Aorta (tissue), 5 donors: ENCODE results near the gene LRSAM1. TPM values are rescaled to one million over a fixed set of nuclear protein-coding genes. Genes with fewer than 3 reads are reported as not detected.

Source experiments
- ATAC-seq: fragments of 200-7000 bp; cut with Tn5 transposase; one replicate; pipeline ENCODE4 v1.9.1; 2022; ENCODE audit warnings: moderate library complexity; ENCODE audit not compliant: low FRiP score
- DNase-seq, 2 donors: peaks; one replicate each; pipeline ENCODE4 v3.0.0-alpha.2; 2020
- H3K27ac ChIP-seq, 2 donors: one replicate each; pipeline ENCODE4 v1.5.1; 2013; ENCODE audit warnings: low read length in 2 of 2, mild to moderate bottlenecking in 2 of 2, moderate library complexity in 2 of 2, control low read depth in 1 of 2, inconsistent platforms in 1 of 2, low read depth in 1 of 2
- H3K27me3 ChIP-seq, 2 donors: one replicate each; pipeline ENCODE4 v1.6.1; 2013; ENCODE audit warnings: control low read depth in 1 of 2, low read length in 1 of 2, mild to moderate bottlenecking in 1 of 2, moderate library complexity in 1 of 2; ENCODE audit not compliant: insufficient read depth in 2 of 2, control insufficient read depth in 1 of 2
- H3K36me3 ChIP-seq, 2 donors: one replicate each; pipeline ENCODE4 v1.6.1; 2013; ENCODE audit warnings: control low read depth in 1 of 2, low read length in 1 of 2, mild to moderate bottlenecking in 1 of 2; ENCODE audit not compliant: insufficient read depth in 2 of 2, control insufficient read depth in 1 of 2
- H3K4me1 ChIP-seq, 2 donors: one replicate each; pipeline ENCODE4 v1.6.1; 2013; ENCODE audit warnings: low read length in 2 of 2, control low read depth in 1 of 2, mild to moderate bottlenecking in 1 of 2, moderate library complexity in 1 of 2; ENCODE audit not compliant: insufficient read depth in 2 of 2, control insufficient read depth in 1 of 2
- H3K4me3 ChIP-seq, 2 donors: one replicate each; pipeline ENCODE4 v1.5.1; 2013; ENCODE audit warnings: low read length in 2 of 2, control low read depth in 1 of 2, mild to moderate bottlenecking in 1 of 2
- H3K9me3 ChIP-seq: one replicate; pipeline ENCODE4 v1.6.1; 2013; ENCODE audit warnings: mild to moderate bottlenecking, low read length; ENCODE audit not compliant: control insufficient read depth
- WGBS, 2 donors: extraction: QIAGEN DNeasy Blood & Tissue Kit; methylation state at CpG; one replicate each; pipeline ENCODE4 v1.1.7; 2013; 5-methylcytosine and 5-hydroxymethylcytosine counted together
- intact Hi-C, 2 donors: fragments of 100-400 bp; cut with DNase I; formaldehyde crosslinking; loops; one replicate each; pipeline versions ENCODE4 v1.14.2 to v1.15.0; 2022
- polyA plus RNA-seq, 2 donors: library from polyadenylated mRNA; stranded (reverse); fragments of 200-250 nt; gene quantifications; one replicate each; pipeline ENCODE4 v1.2.3, GENCODE V29; 2013
- total RNA-seq, 2 donors: library from RNA; stranded (reverse); fragmentation: NEBNext Ultra II Directional; extraction: Animal tissue kit (Norgen Biotek cat#: 25700); gene quantifications; one replicate each; pipeline ENCODE4 v1.2.1, GENCODE V29; 2021
- donor health status: healthy with polysubstance abuse.
- donor health status: Bipolar disorder and iron deficiency.
- donor health status: DM: no; HTN: no; CAD: no.
- donor health status: DM: no; HTN: no; CAD: no.
- donor health status: DM: yes; HTN: yes; CAD: no.

LRSAM1 gene
- total and polyA plus RNA-seq, 4 donors = 9.3 to 38.8 (median 22.0) TPM

DNA sequence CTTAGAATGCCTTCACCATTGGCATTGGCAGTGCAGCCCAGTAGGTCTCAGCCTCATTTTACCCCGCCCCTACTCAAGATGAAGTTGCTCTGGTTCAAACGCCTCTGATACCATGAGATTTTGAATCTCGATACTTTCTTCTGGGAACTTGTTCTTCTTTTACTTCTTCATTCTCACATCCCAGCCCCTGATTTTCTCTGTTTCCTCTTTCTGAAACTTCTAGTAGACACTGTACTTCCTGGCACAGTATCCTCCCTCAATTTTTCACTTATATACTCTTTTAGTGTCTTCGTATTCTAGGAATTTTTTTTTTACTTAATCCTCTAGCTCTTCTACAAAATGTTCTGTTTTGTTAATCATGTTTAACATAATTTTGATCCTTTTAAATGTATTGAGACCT lies 40.2 kb upstream of the LRSAM1 start:
- Histone ChIP-seq H3K27me3 (no peaks in the 10 kb centered on the region), H3K4me3 (no peak overlapping the region), H3K36me3 (no peaks in the 10 kb centered on the region), H3K4me1 (no peaks in the 10 kb centered on the region), H3K9me3 (no peaks in the 10 kb centered on the region), H3K27ac (no peak overlapping the region)
- ATAC-seq (no peak), DNase-seq (no peak)
- 89 to 96% methylated on average over 4 of the region's 4 CpGs for WGBS, 2 donors
- intact Hi-C loops = no loop called here

DNA sequence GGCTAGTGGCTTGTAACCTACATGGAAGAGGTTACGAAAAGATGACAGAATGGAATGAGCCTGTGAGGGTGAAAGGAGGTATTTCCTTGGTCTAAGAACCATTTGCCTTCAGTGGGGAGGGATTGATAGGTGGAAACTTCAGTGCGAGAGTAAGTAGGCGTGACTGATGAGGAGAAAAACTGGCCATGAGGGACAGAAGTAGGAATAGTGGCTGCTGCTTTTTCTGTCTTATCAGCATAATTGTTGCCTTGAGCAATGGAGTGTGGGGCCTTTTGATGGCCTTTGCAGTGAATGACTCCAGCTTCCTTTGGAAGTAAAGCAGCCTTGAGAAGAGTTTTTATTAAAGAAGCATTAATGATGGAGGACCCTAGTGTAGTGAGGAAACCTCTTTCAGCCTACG lies 36.2 kb upstream of the LRSAM1 start:
- WGBS, 2 donors = 89 to 91% methylated on average over 4 of the region's 4 CpGs
- no peaks in the 10 kb centered on the region for H3K4me1 ChIP-seq
- ATAC-seq (no peak), DNase-seq (no peak)
- H3K36me3 ChIP-seq = no peaks in the 10 kb centered on the region
- H3K4me3 ChIP-seq = no peak overlapping the region
- no peaks in the 10 kb centered on the region for H3K27me3 ChIP-seq
- intact Hi-C loops = no loop called here
- no peak overlapping the region for H3K27ac ChIP-seq
- H3K9me3 ChIP-seq = no peaks in the 10 kb centered on the region

GRCh38 chr9:127415657-127416056 lies 35.7 kb upstream of the LRSAM1 start:
- DNase-seq (no peak), ATAC-seq (no peak)
- no peaks in the 10 kb centered on the region for H3K27me3 ChIP-seq
- H3K36me3 ChIP-seq = no peaks in the 10 kb centered on the region
- WGBS, 2 donors = 73 to 83% methylated on average over 1 of the region's 1 CpG
- intact Hi-C loops = no loop called here
- no peak overlapping the region for H3K27ac ChIP-seq
- H3K9me3 ChIP-seq = no peaks in the 10 kb centered on the region
- no peaks in the 10 kb centered on the region for H3K4me1 ChIP-seq
- H3K4me3 ChIP-seq = no peak overlapping the region

DNA sequence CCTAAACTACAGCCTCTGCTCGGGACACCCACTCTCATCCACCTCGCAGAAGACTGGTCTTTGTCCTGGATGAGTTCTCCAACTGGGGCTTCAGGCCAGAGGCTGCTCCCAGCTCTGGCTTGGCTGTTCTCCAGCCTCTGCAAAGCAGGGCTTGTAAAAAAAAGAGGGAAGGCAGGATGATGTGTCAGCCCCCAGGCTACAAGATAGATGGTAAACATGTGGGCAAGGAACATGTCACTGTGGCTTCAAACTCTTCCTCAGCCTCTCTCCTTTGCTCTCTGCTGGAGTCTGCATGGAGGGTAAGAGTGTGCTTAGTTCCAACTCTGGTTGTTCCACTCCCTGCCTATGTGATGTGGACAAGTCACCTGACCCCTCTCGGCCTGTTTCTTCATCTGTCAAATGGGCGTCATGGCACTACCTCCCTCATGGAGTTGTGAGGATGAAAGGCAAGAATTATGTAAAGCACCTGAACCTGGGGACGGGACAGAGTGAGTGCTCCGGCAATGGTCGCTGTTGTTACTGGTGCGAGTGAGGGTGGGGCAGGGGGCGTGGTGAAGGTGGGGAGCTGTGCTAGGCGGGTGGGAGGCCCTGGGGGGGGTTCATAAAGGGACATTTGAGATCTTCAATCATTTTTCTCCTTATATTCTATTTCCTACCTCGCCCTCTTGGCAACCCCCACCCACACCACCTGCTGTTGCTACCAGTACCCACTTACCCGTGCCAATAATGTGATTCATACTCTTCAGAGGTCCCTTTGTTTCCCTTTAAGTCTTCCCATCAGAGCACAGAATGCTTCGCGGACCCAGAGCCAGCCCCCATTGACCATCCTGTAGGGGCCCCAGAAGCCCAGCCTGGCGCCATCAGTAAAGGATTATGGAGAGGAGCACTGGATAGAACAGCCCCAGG lies 33.9 kb upstream of the LRSAM1 start:
- intact Hi-C loops = no loop called here
- no peaks in the 10 kb centered on the region for H3K36me3 ChIP-seq
- no peaks in the 10 kb centered on the region for H3K27me3 ChIP-seq
- no peak for DNase-seq
- H3K27ac ChIP-seq = no peak overlapping the region
- peak; percentile 17 for ATAC-seq
- no peak overlapping the region for H3K4me3 ChIP-seq
- H3K9me3 ChIP-seq = no peaks in the 10 kb centered on the region
- WGBS, 2 donors = 75 to 83% methylated on average over 15 of the region's 15 CpGs
- H3K4me1 ChIP-seq = no peaks in the 10 kb centered on the region

- Histone ChIP-seq H3K27me3 (no peaks in the 10 kb centered on the region), H3K36me3 (no peaks in the 10 kb centered on the region), H3K4me1 (no peaks in the 10 kb centered on the region), H3K9me3 (no peaks in the 10 kb centered on the region), H3K27ac (no peak overlapping the region), H3K4me3 (no peak overlapping the region)
- 66 to 70% methylated on average over 12 of the region's 12 CpGs for WGBS, 2 donors
- intact Hi-C loops = no loop called here
- ATAC-seq (no peak), DNase-seq (no peak)
These were observed 33.3 kb upstream of the LRSAM1 start for GRCh38 chr9:127418037-127418471.

DNA sequence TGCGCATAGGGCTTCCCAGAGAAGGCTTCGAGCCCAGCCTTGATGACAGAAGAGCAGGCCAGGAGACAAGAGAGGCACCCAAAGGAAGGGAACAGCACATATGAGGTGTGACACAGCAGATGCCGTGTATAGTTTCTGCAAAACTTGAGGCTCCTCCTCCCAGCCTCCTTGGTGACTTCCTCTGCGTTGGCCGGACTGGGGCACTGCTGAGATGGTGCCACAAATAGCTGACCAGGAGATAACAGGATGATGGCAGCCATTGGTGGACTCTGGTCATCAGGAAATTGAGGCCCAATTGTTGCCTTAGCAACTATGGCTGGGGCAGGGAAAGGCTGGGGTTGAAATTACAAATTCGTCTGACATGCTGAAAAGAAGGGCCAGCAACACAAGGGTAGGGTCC lies 32.0 kb upstream of the LRSAM1 start:
- Histone ChIP-seq H3K4me1 (no peaks in the 10 kb centered on the region), H3K27ac (no peak overlapping the region), H3K36me3 (no peaks in the 10 kb centered on the region), H3K4me3 (no peak overlapping the region), H3K9me3 (no peaks in the 10 kb centered on the region), H3K27me3 (no peaks in the 10 kb centered on the region)
- WGBS, 2 donors = 79 to 82% methylated on average over 6 of the region's 6 CpGs
- intact Hi-C loops = no loop called here
- DNase-seq (no peak), ATAC-seq (no peak)

DNA sequence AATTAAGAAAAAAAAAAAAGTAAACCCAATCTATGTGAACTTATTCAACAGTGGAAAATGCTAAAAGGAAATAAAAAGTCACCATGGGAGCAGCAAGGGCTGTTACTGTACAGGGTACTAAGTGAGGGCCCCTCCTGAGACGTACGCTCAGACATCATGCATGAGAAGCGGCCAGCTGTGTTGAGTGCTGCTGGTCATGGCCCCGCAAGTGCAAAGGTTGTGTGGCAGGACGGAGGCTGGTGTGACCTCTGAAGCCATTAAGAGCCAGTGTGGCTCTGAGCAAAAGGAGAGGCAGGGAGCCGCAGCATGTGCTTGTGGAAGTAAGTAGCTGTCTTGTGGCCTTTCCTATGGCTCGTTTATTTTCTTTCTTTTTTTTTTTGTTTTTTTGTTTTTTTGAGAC lies 30.3 kb upstream of the LRSAM1 start:
- ATAC-seq = no peak
- 89 to 95% methylated on average over 7 of the region's 7 CpGs for WGBS, 2 donors

GRCh38 chr9:127422133-127422782 lies 29.1 kb upstream of the LRSAM1 start:
- H3K9me3 ChIP-seq = no peaks in the 10 kb centered on the region
- H3K4me3 ChIP-seq = no peak overlapping the region
- H3K36me3 ChIP-seq = no peaks in the 10 kb centered on the region
- WGBS, 2 donors = 83 to 88% methylated on average over 10 of the region's 10 CpGs
- H3K27me3 ChIP-seq = no peaks in the 10 kb centered on the region
- H3K27ac ChIP-seq = no peak overlapping the region
- intact Hi-C loops = no loop called here
- ATAC-seq (no peak), DNase-seq (no peak)
- H3K4me1 ChIP-seq = no peaks in the 10 kb centered on the region

More for the DNA sequence above, 30.3 kb upstream of the LRSAM1 start:
- no peaks in the 10 kb centered on the region for H3K9me3 ChIP-seq
- no peaks in the 10 kb centered on the region for H3K27me3 ChIP-seq
- H3K4me1 ChIP-seq = no peaks in the 10 kb centered on the region
- intact Hi-C loops = no loop called here
- H3K4me3 ChIP-seq = no peak overlapping the region
- no peak for DNase-seq
- no peaks in the 10 kb centered on the region for H3K36me3 ChIP-seq
- H3K27ac ChIP-seq = no peak overlapping the region

- WGBS, 2 donors = 44 to 59% methylated on average over 6 of the region's 6 CpGs
- no peak overlapping the region for H3K4me3 ChIP-seq
- DNase-seq (no peak), ATAC-seq (no peak)
- H3K36me3 ChIP-seq = no peaks in the 10 kb centered on the region
- no peaks in the 10 kb centered on the region for H3K27me3 ChIP-seq
- H3K9me3 ChIP-seq = no peaks in the 10 kb centered on the region
- no peaks in the 10 kb centered on the region for H3K4me1 ChIP-seq
- intact Hi-C loops = no loop called here
- H3K27ac ChIP-seq = no peak overlapping the region
These were observed 28.5 kb upstream of the LRSAM1 start for GRCh38 chr9:127422787-127423186.
